Trophoblast cell (in vitro differentiated cells and primary cell): ENCODE data around the gene ARHGAP9.
A peak's percentile ranks its signal among the peaks of the same experiment; 100 is the strongest.

ENCODE experiments used
- DNase-seq, 2 donors: peaks; one replicate each; pipeline ENCODE4 v3.0.0-alpha.2; 2016
- H2AFZ ChIP-seq: 2 replicates; pipeline ENCODE4 v1.6.1; 2013; ENCODE audit warnings: low read length, moderate library complexity, mild to moderate bottlenecking; ENCODE audit not compliant: insufficient read depth, poor library complexity
- H2AK5ac ChIP-seq: 2 replicates; pipeline ENCODE4 v1.6.1; 2013; ENCODE audit warnings: mild to moderate bottlenecking, low read length
- H2BK120ac ChIP-seq: 2 replicates; pipeline ENCODE4 v1.6.1; 2013; ENCODE audit warnings: low read length, mild to moderate bottlenecking, moderate library complexity; ENCODE audit not compliant: insufficient read depth, poor library complexity
- H2BK12ac ChIP-seq: 2 replicates; pipeline ENCODE4 v1.6.1; 2013; ENCODE audit warnings: mild to moderate bottlenecking, low read length, moderate library complexity
- H2BK5ac ChIP-seq: 2 replicates; pipeline ENCODE4 v1.6.1; 2013; ENCODE audit warnings: low read length, low read depth, moderate library complexity, mild to moderate bottlenecking; ENCODE audit not compliant: poor library complexity
- H3K14ac ChIP-seq: 2 replicates; pipeline ENCODE4 v1.6.1; 2013; ENCODE audit warnings: mild to moderate bottlenecking, low read length
- H3K18ac ChIP-seq: 2 replicates; pipeline ENCODE4 v1.6.1; 2013; ENCODE audit warnings: mild to moderate bottlenecking, low read length
- H3K23ac ChIP-seq: 2 replicates; pipeline ENCODE4 v1.6.1; 2013; ENCODE audit warnings: low read length
- H3K27ac ChIP-seq: 2 replicates; pipeline ENCODE4 v1.5.1; 2013; ENCODE audit warnings: low read depth, mild to moderate bottlenecking, inconsistent platforms, low read length, moderate library complexity
- H3K27me3 ChIP-seq: 2 replicates; pipeline ENCODE4 v1.6.1; 2013; ENCODE audit warnings: inconsistent platforms, mild to moderate bottlenecking, low read length, moderate library complexity; ENCODE audit not compliant: insufficient read depth
- H3K36me3 ChIP-seq, 2 experiments: 1 replicate in 1 of 2; 2 replicates in 1 of 2; pipeline ENCODE4 v1.6.1; 2013; ENCODE audit warnings: low read length in 2 of 2, mild to moderate bottlenecking in 2 of 2, moderate library complexity in 1 of 2; ENCODE audit not compliant: insufficient read depth in 2 of 2, control insufficient read depth in 1 of 2
- H3K4ac ChIP-seq: 2 replicates; pipeline ENCODE4 v1.6.1; 2013; ENCODE audit warnings: low read depth, mild to moderate bottlenecking, low read length, moderate library complexity
- H3K4me1 ChIP-seq, 2 experiments: 1 replicate in 1 of 2; 2 replicates in 1 of 2; pipeline ENCODE4 v1.6.1; 2013; ENCODE audit warnings: low read length in 2 of 2, mild to moderate bottlenecking in 2 of 2, moderate library complexity in 1 of 2; ENCODE audit not compliant: insufficient read depth in 2 of 2, control insufficient read depth in 1 of 2
- H3K4me2 ChIP-seq: 2 replicates; pipeline ENCODE4 v1.6.1; 2013; ENCODE audit warnings: inconsistent platforms, mild to moderate bottlenecking, low read length, moderate library complexity
- H3K4me3 ChIP-seq: 2 replicates; pipeline ENCODE4 v1.5.1; 2013; ENCODE audit warnings: mild to moderate bottlenecking, low read depth, low read length, inconsistent platforms
- H3K79me1 ChIP-seq: one replicate; pipeline ENCODE4 v1.6.1; 2013; ENCODE audit warnings: low read length
- H3K79me2 ChIP-seq: 2 replicates; pipeline ENCODE4 v1.6.1; 2013; ENCODE audit warnings: low read length, mild to moderate bottlenecking; ENCODE audit not compliant: control insufficient read depth, insufficient read depth, poor library complexity
- H3K9ac ChIP-seq: 2 replicates; pipeline ENCODE4 v1.6.1; 2013; ENCODE audit warnings: mild to moderate bottlenecking, low read length
- H3K9me3 ChIP-seq: 2 replicates; pipeline ENCODE4 v1.6.1; 2013; ENCODE audit warnings: low read depth, mild to moderate bottlenecking, control low read depth, inconsistent platforms, low read length; ENCODE audit not compliant: insufficient read depth
- H4K12ac ChIP-seq: 2 replicates; pipeline ENCODE4 v1.6.1; 2013; ENCODE audit warnings: low read depth, mild to moderate bottlenecking, low read length, moderate library complexity
- H4K8ac ChIP-seq: 2 replicates; pipeline ENCODE4 v1.6.1; 2013; ENCODE audit warnings: low read depth, mild to moderate bottlenecking, low read length, moderate library complexity
- H4K91ac ChIP-seq: one replicate; pipeline ENCODE4 v1.6.1; 2013; ENCODE audit warnings: low read depth, mild to moderate bottlenecking, low read length, moderate library complexity
- WGBS: extraction: QIAGEN DNeasy Blood & Tissue Kit; methylation state at CpG from one replicate; pipeline ENCODE4 v1.1.7; 2013; ENCODE audit warnings: missing lambda C conversion rate; ENCODE audit not compliant: insufficient read length, insufficient coverage; ENCODE audit errors: extremely low coverage; 5-methylcytosine and 5-hydroxymethylcytosine counted together

The ARHGAP9 gene

DNA sequence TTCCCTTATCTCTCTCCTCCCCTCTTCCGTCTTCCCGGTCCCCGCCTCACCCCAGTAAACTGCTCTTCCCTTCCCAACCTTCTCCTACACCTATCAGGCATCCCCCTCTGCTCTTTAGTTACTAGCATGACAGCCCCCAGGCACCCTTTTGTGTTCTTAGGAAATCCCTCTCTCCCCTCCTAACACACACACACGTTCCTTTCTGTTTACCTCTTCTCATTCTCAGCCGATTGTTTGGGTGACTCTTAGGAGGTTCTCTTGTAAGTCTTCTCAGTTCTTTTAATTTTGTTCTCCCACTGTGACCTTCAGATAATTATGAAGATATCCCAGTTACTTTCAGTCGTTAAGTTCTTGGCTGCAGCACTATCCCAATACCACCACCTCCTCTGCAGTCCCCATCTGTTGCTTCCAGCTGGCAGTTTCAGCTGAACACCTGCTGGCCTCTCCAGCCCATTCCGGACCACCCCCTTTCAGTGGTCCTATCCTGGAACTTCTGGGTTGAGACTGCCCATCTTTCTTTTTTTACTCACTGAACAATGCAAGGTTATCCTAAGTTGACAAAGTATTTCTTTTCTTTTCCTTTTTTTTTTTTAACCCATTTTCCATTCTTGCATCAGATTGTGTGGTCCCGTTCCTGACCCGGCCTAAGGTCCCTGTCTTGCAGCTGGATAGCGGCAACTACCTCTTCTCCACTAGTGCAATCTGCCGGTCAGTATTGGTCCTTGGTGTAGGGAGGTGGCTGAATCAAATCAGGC lies 8.9 kb upstream of the ARHGAP9 start:
- Histone ChIP-seq H2BK120ac (peak overlapping the region; percentile 36), H3K9ac (peak overlapping the region; percentile 98), H4K91ac (peak overlapping the region; percentile 91), H3K9me3 (no peaks in the 10 kb centered on the region), H3K4me1 (peaks cover 5 to 8% of the 10 kb centered on the region in 2 experiments), H2BK12ac (no peak overlapping the region), H3K4ac (peak overlapping the region; percentile 88), H3K36me3 (peaks cover 20 to 31% of the 10 kb centered on the region in 2 experiments), H2AK5ac (peak overlapping the region; percentile 53), H3K4me3 (peak overlapping the region; percentile 99), H4K12ac (peak overlapping the region; percentile 26), H3K27ac (no peak overlapping the region), H3K14ac (peak overlapping the region; percentile 76), H3K23ac (no peak overlapping the region), H2AFZ (no peak overlapping the region), H4K8ac (peak overlapping the region; percentile 69), H3K4me2 (peak overlapping the region; percentile 90), H3K79me2 (peaks cover 8% of the 10 kb centered on the region), H2BK5ac (peak overlapping the region; percentile 65), H3K27me3 (no peaks in the 10 kb centered on the region), H3K18ac (peak overlapping the region; percentile 64), H3K79me1 (peaks cover 3% of the 10 kb centered on the region)
- 100% methylated on average over 2 of the region's 11 CpGs for WGBS
- DNase-seq: no peak

DNA sequence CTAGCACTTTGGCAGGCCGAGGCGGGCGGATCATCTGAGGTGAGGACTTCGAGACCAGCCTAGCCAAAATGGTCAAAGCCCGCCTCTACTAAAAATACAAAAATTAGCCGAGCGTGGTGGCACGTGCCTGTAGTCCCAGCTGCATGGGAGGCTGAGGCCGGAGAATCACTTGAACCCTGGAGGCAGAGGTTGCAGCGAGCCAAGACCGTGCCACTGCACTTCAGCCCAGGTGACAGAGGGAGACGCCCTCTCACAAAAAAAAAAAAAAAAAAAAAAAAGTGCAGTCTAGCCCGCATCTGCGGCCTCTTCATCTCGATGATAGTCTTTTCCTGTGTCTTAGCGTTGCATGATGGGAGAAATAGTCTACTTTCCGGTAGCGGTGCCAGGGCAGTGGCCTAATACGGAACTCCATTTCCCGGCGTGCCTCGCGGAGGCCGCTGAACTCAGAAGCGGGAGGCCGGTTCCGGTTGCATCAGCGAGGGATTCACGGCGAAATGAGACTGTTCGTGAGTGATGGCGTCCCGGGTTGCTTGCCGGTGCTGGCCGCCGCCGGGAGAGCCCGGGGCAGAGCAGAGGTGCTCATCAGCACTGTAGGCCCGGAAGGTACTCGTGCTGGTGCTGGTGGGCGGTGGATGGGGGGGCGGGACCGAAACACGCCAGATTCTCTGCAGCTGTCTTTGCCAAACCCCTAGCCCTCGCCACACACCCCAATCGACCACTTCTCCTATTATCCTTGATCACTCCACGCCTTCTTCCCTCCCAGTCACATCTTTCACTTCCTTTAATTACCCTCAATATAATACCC lies 8.1 kb upstream of the ARHGAP9 start, which contains the start of gene MARS1:
Gene MARS1 (plus strand): TSS at position 472 of the 805 bp plus-strand sequence. CDS start 23 bp downstream, at position 495.
- WGBS: 100% methylated on average over 1 of the region's 47 CpGs

DNA sequence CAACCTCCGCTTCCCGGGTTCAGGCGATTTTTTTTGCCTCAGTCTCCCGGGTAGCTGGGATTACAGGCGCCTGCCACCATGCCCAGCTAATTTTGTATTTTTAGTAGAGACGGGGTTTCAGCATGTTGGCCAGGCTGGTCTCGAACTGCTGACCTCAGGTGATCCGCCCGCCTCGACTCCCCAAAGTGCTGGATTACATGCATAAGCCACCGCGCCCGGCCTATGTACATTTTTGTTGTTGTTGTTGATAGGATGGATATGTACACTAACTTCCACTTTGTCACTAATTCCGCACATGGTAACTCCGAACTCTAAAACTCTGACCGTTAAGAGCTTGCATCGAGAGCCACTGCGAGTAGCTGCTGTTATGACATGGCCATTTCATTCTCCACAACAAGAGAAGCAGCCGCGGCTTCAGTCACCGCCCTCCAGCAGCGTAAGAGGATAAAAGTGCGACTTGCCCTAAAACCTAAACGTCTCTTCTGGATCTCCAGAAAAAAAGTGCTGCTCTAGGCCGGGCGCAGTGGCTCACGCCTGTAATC lies 7.5 kb upstream of the ARHGAP9 start:
- H4K91ac ChIP-seq: no peak overlapping the region
- H4K12ac ChIP-seq: peak overlapping the region; percentile 65
- H3K4me1 ChIP-seq: peaks cover 6 to 12% of the 10 kb centered on the region in 2 experiments
- peak overlapping the region; percentile 48 for H2AFZ ChIP-seq
- H3K9me3 ChIP-seq: no peaks in the 10 kb centered on the region
- no peak overlapping the region for H3K4me3 ChIP-seq
- WGBS: no CpG with 5 or more reads among the region's 27 CpGs
- H3K4me2 ChIP-seq: peak overlapping the region; percentile 47
- no peak overlapping the region for H3K18ac ChIP-seq
- no peak overlapping the region for H2BK120ac ChIP-seq
- no peak overlapping the region for H2BK5ac ChIP-seq
- H3K9ac ChIP-seq: no peak overlapping the region
- H3K4ac ChIP-seq: no peak overlapping the region
- no peak overlapping the region for H3K27ac ChIP-seq
- no peak overlapping the region for H2AK5ac ChIP-seq
- no peaks in the 10 kb centered on the region for H3K27me3 ChIP-seq
- H4K8ac ChIP-seq: peak overlapping the region; percentile 85
- H2BK12ac ChIP-seq: no peak overlapping the region
- DNase-seq: no peak
- peaks cover 3% of the 10 kb centered on the region for H3K79me1 ChIP-seq
- H3K14ac ChIP-seq: no peak overlapping the region
- H3K23ac ChIP-seq: no peak overlapping the region
- peaks cover 8% of the 10 kb centered on the region for H3K79me2 ChIP-seq
- H3K36me3 ChIP-seq: peaks cover 16 to 24% of the 10 kb centered on the region in 2 experiments

More for the DNA sequence above, 8.1 kb upstream of the ARHGAP9 start, which contains the start of gene MARS1:
- Histone ChIP-seq H2AK5ac (peak within 1 kb of the TSS; percentile 53), H3K18ac (peak within 1 kb of the TSS; percentile 64), H3K79me2 (peaks cover 8% of the 10 kb centered on the region), H3K36me3 (peaks cover 20 to 29% of the 10 kb centered on the region in 2 experiments), H4K8ac (peak within 1 kb of the TSS; percentile 85), H3K4me1 (peaks cover 6 to 12% of the 10 kb centered on the region in 2 experiments), H3K9me3 (no peaks in the 10 kb centered on the region), H3K4ac (peak within 1 kb of the TSS; percentile 88), H2BK120ac (peak within 1 kb of the TSS; percentile 36), H4K12ac (peak within 1 kb of the TSS; percentile 89), H3K79me1 (peaks cover 3% of the 10 kb centered on the region), H3K9ac (peak within 1 kb of the TSS; percentile 98), H2AFZ (peak within 1 kb of the TSS; percentile 77), H2BK12ac (no peak within 1 kb of the TSS), H3K4me2 (peak within 1 kb of the TSS; percentile 90), H4K91ac (peak within 1 kb of the TSS; percentile 91), H3K27me3 (no peaks in the 10 kb centered on the region), H3K23ac (no peak within 1 kb of the TSS), H3K27ac (peak within 1 kb of the TSS; percentile 49), H3K14ac (peak within 1 kb of the TSS; percentile 76), H3K4me3 (peak within 1 kb of the TSS; percentile 99), H2BK5ac (peak within 1 kb of the TSS; percentile 65)
- peak; percentile 94 to 98 for DNase-seq

DNA sequence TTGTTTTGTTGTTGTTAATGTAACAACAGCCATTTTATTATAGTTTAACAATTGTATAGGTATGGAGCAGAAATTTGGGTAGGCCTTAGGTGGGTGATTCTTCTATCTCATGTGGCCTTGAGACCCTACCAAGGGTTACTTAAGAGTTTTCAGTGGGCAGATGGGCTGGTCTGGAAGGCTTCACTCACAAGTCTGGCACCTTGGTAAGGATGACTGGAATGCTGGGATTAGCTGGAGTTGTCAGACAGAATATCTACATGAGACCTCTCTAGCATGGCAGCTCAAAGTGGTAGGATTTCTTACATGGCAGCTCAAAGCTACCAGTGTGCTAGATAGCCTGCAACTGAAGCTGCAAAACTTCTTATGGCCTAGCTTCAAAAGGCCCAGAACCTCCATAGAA lies 6.0 kb upstream of the ARHGAP9 start:
- Histone ChIP-seq H3K4me3 (no peak overlapping the region), H3K23ac (no peak overlapping the region), H4K12ac (no peak overlapping the region), H3K27me3 (no peaks in the 10 kb centered on the region), H3K4me1 (peaks cover 6 to 12% of the 10 kb centered on the region in 2 experiments), H3K9ac (no peak overlapping the region), H2BK120ac (no peak overlapping the region), H3K4me2 (no peak overlapping the region), H3K9me3 (no peaks in the 10 kb centered on the region), H2BK5ac (no peak overlapping the region), H2BK12ac (no peak overlapping the region), H3K79me1 (peaks cover 3% of the 10 kb centered on the region), H2AFZ (no peak overlapping the region), H3K4ac (no peak overlapping the region), H4K8ac (no peak overlapping the region), H4K91ac (no peak overlapping the region), H2AK5ac (no peak overlapping the region), H3K79me2 (peaks cover 8% of the 10 kb centered on the region), H3K27ac (no peak overlapping the region), H3K36me3 (peaks cover 13 to 15% of the 10 kb centered on the region in 2 experiments), H3K14ac (no peak overlapping the region), H3K18ac (no peak overlapping the region)
- DNase-seq: no peak
